ENCODE measurements around the gene FAT2.

DNA sequence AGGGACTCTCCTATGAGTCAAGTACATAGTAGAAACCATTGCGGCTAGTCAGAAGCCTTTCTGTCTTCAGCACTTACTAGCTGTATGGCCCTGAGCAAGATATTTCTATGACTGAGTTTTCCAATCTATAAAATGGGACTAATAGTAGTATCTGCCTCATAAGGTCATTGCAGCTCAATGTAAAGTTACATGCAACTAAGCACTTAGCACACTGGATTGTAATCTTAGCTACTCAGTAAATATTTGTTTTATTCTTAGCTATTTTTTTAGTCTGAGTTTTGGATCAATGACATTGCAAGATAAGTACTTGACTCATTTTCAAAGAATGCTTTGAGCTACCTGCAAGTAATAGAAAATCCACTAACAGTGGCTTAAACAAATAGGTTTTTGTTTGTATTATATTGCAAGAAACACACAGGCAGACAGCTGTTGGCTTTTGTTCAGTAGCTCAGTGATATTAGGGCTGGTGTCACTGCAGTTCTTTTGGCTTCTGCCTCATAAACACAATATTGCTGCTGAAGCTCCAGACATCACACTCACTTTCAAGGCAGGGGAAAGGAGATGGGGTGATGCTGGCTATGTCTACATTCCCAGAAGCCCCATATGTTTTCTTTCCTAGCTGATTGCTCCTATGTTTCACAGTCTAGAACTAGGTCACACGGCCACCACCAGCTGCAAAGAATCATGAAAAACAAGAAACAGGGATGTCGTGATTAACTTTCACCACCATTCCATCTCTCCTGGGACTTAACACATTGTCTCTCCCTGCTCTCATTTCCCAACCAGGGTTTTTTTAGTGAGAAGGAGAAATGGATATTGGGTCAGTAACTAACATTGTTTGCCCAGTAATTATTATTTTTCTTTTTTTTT is 26.9 kb upstream of the FAT2 start:
- TF ChIP-seq, protein P1, sequence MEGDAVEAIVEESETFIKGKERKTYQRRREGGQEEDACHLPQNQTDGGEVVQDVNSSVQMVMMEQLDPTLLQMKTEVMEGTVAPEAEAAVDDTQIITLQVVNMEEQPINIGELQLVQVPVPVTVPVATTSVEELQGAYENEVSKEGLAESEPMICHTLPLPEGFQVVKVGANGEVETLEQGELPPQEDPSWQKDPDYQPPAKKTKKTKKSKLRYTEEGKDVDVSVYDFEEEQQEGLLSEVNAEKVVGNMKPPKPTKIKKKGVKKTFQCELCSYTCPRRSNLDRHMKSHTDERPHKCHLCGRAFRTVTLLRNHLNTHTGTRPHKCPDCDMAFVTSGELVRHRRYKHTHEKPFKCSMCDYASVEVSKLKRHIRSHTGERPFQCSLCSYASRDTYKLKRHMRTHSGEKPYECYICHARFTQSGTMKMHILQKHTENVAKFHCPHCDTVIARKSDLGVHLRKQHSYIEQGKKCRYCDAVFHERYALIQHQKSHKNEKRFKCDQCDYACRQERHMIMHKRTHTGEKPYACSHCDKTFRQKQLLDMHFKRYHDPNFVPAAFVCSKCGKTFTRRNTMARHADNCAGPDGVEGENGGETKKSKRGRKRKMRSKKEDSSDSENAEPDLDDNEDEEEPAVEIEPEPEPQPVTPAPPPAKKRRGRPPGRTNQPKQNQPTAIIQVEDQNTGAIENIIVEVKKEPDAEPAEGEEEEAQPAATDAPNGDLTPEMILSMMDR (IDR thresholded peaks at IDR 0.05; ENCODE audit: low read depth, low read length): no peak
- TF ChIP-seq, protein P2, sequence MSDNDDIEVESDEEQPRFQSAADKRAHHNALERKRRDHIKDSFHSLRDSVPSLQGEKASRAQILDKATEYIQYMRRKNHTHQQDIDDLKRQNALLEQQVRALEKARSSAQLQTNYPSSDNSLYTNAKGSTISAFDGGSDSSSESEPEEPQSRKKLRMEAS (IDR thresholded peaks at IDR 0.05; ENCODE audit: low read depth, low read length): no peak
- no peak for TF ChIP-seq POLR2A (IDR thresholded peaks at IDR 0.05; ENCODE audit: extremely low read depth, insufficient read length)
